ENCODE measurements around the gene LBR. TPM values are rescaled to one million over a fixed set of nuclear protein-coding genes. Genes with fewer than 3 reads are reported as not detected.

The LBR gene
- total RNA-seq, 1 experiment from 2014 or later, result 60.9 TPM

- Histone ChIP-seq H3K4ac (ENCODE audit: low read depth, low read length) (no peak overlapping the region), H3K18ac (ENCODE audit: insufficient read length, low read depth, low read length) (no peak overlapping the region)
These were observed 23.5 kb upstream of the LBR start for GRCh38 chr1:225451340-225451739.

More at GRCh38 chr1:225451340-225451739, 23.5 kb upstream of the LBR start:
- no peak overlapping the region for H2BK120ac ChIP-seq (ENCODE audit: low read depth, low read length, poor library complexity, severe bottlenecking)
- H2BK15ac ChIP-seq (ENCODE audit: low read depth, low read length), result no peak overlapping the region
- no peak overlapping the region for H3K56ac ChIP-seq (ENCODE audit: insufficient read length, low read depth, low read length)
- DNase-seq, result no peak
- H3T11ph ChIP-seq (ENCODE audit: low read length), result no peak overlapping the region
- no peak overlapping the region for H2AK5ac ChIP-seq (ENCODE audit: insufficient read length, low read length)
- H3K79me1 ChIP-seq (ENCODE audit: insufficient read depth, low read depth, low read length, poor library complexity, severe bottlenecking), result no peaks in the 10 kb centered on the region
- H3K27ac ChIP-seq (ENCODE audit: insufficient read length, low read depth, low read length), result no peak overlapping the region
- no peak overlapping the region for H2BK5ac ChIP-seq (ENCODE audit: insufficient read length, low read length)
- H3K23me2 ChIP-seq (ENCODE audit: insufficient read length, low read depth, low read length, poor library complexity, severe bottlenecking), result no peaks in the 10 kb centered on the region
- H3K4me1 Mint-ChIP-seq, result peaks cover 17 to 18% of the 10 kb centered on the region in 2 experiments
- peaks cover 5% of the 10 kb centered on the region; the same call in 1 of the 2 replicates for H3K4me1 ChIP-seq (ENCODE audit: insufficient read depth, low read length)
- no peaks in the 10 kb centered on the region for H4K20me1 ChIP-seq (ENCODE audit: control insufficient read depth, insufficient read depth, insufficient read length)
- H3K23ac ChIP-seq (ENCODE audit: insufficient read length, low read depth, low read length), result no peak overlapping the region
- H3K27ac Mint-ChIP-seq, result no peak overlapping the region
- H3K9ac ChIP-seq (ENCODE audit: extremely low read depth, insufficient read length, low read length), result no peak overlapping the region
- no peak overlapping the region for H4K8ac ChIP-seq (replicated peaks; ENCODE audit: insufficient read length, low read depth, low read length)
- H3K79me2 ChIP-seq (ENCODE audit: insufficient read depth, low read length), result no peaks in the 10 kb centered on the region
- H3K27me3 Mint-ChIP-seq (ENCODE audit: low read depth), result peaks cover 14% of the 10 kb centered on the region
- H3K27me3 ChIP-seq (ENCODE audit: insufficient read depth, low read length), result no peaks in the 10 kb centered on the region
- no peak overlapping the region for H2BK20ac ChIP-seq (ENCODE audit: low read depth, low read length, poor library complexity, severe bottlenecking)
- no peak for TF ChIP-seq CTCF (conservative IDR thresholded peaks at IDR 0.05)
- H2BK12ac ChIP-seq (ENCODE audit: insufficient read length, low read depth, low read length), result no peak overlapping the region
- WGBS (ENCODE audit: extremely low coverage, insufficient read length, low lambda C conversion rate), result no CpG with 5 or more reads among the region's 6 CpGs
- no peaks in the 10 kb centered on the region for H3K36me3 Mint-ChIP-seq (ENCODE audit: insufficient read depth in 1 of 3, low read depth in 3 of 3)
- peaks cover 0 to 3% of the 10 kb centered on the region in 2 experiments; a peak in 2 of 5 replicates for H3K9me3 Mint-ChIP-seq
- no peak overlapping the region for H4K91ac ChIP-seq (ENCODE audit: insufficient read length, low read depth, low read length)
- H4K5ac ChIP-seq (ENCODE audit: insufficient read length, low read depth, low read length), result no peak overlapping the region
- H2AFZ ChIP-seq (ENCODE audit: low read length), result no peak overlapping the region
- no peak overlapping the region for H3K4me3 Mint-ChIP-seq
- no peak overlapping the region for H3K14ac ChIP-seq (ENCODE audit: insufficient read depth, low read length)
- H3K9me3 ChIP-seq (ENCODE audit: control insufficient read depth, low read depth, low read length), result no peaks in the 10 kb centered on the region
- H3K4me2 ChIP-seq (ENCODE audit: insufficient read depth, insufficient read length, low read length), result no peak overlapping the region
